Omental fat pad (tissue), 4 donors: Measurements from ENCODE around the gene MYO1F. TPM values are rescaled to one million over a fixed set of nuclear protein-coding genes. Genes with fewer than 3 reads are reported as not detected.
"Not testable (repeated sequence)": the region's sequence is repeated elsewhere in the genome, so short reads cannot be mapped to it uniquely, and the experiment has no call there.

Source experiments
- ATAC-seq: fragments of 150-250 bp; one replicate; pipeline ENCODE4 v1.9.1; 2016; ENCODE audit warnings: mild to moderate bottlenecking, moderate library complexity; ENCODE audit not compliant: low FRiP score
- DNase-seq: peaks from one replicate; pipeline ENCODE4 v3.0.0-alpha.2; 2019; ENCODE audit warnings: low spot score
- total RNA-seq, 4 donors: library from RNA; depleted of rRNA; stranded (reverse); fragments of >200 nt; gene quantifications; one replicate each; pipeline ENCODE4 v1.1.0, GENCODE V29; 2016
- TF ChIP-seq, protein P1 (sequence below), 3 donors: fragments of 450-650 bp; IDR thresholded peaks; one replicate each; pipeline ENCODE4 v1.5.1; 2016 to 2017; ENCODE audit warnings: antibody characterized with exemption in 3 of 3, mild to moderate bottlenecking in 3 of 3, moderate library complexity in 2 of 3

The MYO1F gene
- total RNA-seq: 10 to 100 TPM; 13.9 to 86.7 (median 39.9) TPM

DNA sequence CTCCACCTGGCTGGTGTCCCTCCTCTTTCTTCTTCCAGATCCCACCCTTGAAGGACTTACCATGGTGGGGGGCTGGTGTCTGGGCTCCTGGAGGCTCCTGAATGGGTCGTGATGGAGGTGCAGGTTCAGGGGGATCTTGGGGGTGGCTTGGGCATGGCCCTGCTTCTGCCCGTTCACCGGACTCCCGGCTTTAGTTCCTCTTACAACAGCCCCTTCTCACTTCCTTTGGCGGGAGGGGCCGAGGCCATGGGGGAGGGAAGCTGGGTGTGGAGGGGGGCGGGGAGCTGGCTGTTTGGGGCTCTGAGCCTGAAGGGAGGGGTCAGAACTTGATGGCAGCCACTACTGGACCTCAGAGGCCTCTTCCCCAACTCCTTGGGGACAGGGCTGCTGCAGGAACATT is at the start of gene MYO1F:
Gene MYO1F, minus strand, starts transcription at position 196 of the 400 bp plus-strand sequence. Its CDS starts 133 bp downstream, at position 63.
- DNase-seq (no peak), ATAC-seq (no peak)
- TF ChIP-seq, protein P1, sequence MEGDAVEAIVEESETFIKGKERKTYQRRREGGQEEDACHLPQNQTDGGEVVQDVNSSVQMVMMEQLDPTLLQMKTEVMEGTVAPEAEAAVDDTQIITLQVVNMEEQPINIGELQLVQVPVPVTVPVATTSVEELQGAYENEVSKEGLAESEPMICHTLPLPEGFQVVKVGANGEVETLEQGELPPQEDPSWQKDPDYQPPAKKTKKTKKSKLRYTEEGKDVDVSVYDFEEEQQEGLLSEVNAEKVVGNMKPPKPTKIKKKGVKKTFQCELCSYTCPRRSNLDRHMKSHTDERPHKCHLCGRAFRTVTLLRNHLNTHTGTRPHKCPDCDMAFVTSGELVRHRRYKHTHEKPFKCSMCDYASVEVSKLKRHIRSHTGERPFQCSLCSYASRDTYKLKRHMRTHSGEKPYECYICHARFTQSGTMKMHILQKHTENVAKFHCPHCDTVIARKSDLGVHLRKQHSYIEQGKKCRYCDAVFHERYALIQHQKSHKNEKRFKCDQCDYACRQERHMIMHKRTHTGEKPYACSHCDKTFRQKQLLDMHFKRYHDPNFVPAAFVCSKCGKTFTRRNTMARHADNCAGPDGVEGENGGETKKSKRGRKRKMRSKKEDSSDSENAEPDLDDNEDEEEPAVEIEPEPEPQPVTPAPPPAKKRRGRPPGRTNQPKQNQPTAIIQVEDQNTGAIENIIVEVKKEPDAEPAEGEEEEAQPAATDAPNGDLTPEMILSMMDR (IDR thresholded peaks at IDR 0.05): no peak

DNA sequence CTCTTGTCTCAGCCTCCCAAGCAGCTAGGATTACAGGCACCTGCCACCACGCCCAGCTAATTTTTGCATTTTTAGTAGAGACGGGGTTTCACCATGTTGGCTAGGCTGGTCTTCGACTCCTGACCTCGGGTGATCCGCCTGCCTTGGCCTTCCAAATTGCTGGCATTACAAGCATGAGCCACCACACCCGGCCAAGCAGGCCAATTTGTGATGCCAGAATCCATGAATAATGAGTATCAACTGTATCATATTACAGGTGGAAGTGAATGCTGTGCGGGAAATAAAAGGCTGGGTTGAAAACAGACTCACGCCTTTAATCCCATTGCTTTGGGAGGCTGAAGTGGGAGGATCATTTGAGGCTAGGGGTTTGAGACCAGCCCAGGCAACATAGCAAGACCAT is 49.6 kb upstream of the MYO1F start:
- TF ChIP-seq, protein P1 (IDR thresholded peaks at IDR 0.05): no peak
- no peak for ATAC-seq
- DNase-seq: no peak

DNA sequence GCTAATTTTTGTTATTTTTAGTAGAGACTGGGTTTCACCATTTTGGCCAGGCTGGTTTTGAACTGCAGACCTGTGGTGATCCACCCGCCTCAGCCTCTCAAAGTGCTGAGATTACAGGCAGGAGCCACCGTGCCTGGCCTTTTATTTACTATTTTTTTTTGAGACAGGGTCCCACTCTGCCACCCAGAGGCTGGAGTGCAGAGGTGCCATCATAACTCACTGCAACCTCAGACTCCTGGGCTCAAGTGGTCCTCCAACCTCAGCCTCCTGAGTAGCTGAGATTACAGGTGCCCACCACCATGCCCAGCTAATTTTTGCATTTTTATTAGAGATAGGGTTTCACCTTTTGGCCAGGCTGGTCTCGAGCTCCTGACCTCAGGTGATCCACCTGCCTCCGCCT is 45.6 kb upstream of the MYO1F start:
- not testable (repeated sequence) for DNase-seq, ATAC-seq

DNA sequence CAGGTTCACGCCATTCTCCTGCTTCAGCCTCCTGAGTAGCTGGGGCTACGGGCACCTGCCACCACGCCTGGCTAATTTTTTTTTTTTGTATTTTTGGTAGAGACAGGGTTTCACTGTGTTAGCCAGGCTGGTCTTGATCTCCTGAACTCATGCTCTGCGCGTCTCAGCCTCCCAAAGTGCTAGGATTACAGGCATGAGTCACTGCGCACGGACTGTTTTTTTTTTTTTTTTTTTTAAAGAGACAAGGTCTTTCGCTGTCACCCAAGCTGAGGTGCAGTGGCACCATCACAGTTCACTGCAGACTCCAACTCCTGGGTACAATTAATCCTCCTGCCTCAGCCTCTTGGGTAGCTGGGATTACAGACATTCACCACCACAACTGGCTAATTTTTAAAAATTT is 41.5 kb upstream of the MYO1F start:
- ATAC-seq: no peak
- DNase-seq: no peak
- TF ChIP-seq, protein P1 (IDR thresholded peaks at IDR 0.05): no peak

DNA sequence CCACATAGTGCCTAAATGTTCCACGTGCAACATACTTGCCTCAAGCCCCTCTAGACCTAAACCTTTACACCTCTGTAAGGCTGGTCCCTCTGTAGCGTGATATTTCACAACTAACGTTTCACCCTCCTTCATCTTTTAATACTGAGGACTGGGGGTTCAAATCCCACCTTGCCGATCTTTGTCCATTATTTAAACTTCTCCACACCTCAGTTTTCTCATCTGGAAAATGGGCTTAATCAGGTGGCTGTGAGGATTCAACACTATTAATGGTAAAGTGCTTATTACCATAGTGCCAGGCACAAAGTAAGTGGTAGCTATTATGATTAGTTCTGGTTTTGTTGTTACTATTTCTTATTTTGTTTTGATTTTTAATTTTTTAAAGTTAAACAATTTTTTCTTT is 40.7 kb upstream of the MYO1F start:
- ATAC-seq (no peak), DNase-seq (no peak)
- TF ChIP-seq, protein P1 (IDR thresholded peaks at IDR 0.05): no peak

DNA sequence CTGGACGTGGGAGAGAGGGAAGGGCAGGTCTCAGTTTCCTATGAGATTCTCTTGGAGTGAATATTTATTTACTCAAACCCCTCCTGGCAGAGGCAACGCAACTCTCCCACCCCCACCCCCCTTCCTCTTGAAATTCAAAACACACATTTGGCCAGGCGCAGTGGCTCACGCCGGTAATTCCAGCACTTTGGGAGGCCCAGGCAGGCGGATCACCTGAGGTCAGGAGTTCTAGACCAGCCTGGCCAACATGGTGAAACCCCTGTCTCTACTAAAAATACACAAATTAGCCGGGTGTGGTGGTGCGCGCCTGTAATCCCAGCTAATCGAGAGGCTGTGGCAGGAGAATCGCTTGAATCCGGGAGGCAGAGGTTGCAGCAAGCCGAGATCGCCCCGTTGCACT is 40.1 kb upstream of the MYO1F start:
- not testable (repeated sequence) for DNase-seq

DNA sequence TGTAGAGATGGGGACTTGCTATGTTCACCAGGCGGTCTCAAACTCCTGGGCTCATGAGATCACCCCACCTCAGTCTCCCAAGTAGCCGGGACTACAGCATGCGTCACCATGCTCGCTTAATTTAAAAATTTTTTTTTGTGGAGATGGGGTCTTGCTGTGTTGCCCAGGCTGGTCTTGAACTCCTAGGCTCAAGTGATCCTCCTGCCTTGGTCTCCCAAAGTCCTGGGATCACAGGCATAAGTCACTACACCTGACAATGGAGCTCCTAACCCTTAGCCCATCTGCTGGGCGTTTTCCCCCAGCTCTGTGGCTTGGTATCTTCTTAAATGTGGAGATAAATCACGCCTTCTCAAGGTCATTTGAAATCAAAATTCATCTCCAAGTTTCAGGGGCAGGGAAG is 39.6 kb upstream of the MYO1F start:
- ATAC-seq (no peak), DNase-seq (no peak)
- TF ChIP-seq, protein P1 (IDR thresholded peaks at IDR 0.05): no peak

More for the DNA sequence above, 40.1 kb upstream of the MYO1F start:
- ATAC-seq: not testable (repeated sequence)

DNA sequence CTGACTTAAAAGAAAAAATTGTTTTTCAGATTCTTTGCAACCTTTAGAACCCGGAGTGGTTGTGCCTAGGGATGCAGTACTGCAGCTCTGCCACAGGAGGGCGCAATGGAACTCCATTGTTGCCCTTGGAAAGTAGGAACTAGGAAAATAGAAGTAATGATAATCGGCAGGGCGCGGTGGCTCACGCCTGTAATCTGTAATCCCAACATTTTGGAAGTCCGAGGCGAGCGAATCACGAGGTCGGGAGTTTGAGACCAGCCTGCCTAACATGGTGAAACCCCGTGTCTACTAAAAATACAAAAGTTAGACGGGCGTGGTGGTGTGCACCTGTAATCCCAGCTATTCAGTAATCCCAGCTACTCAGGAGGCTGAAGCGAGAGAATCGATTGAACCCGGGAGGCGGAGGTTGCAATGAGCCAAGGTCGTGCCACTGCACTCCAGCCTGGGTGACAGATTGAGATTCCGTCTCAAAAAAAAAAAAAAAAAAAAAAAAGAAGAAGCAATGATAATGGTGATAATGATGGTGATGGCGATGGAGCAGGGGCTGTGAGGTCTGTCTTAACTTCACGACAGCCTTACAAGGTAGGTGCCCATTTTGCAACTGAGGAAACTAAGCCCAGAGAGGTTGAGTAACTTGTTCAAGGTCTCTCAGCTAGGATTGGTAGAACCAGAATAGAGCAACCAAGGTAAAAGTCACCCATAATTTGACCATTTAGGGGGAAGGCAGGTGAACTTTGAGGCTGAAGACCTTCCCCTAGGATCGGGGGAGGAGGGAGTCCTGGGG is 38.8 kb upstream of the MYO1F start:
- ATAC-seq: peak; percentile 30
- TF ChIP-seq, protein P1 (IDR thresholded peaks at IDR 0.05): peak in 2 of 3 donors; percentile 7 to 77
- DNase-seq: peak; percentile 32
